ENCODE results near the gene ARFGEF2.

ARFGEF2 gene

DNA sequence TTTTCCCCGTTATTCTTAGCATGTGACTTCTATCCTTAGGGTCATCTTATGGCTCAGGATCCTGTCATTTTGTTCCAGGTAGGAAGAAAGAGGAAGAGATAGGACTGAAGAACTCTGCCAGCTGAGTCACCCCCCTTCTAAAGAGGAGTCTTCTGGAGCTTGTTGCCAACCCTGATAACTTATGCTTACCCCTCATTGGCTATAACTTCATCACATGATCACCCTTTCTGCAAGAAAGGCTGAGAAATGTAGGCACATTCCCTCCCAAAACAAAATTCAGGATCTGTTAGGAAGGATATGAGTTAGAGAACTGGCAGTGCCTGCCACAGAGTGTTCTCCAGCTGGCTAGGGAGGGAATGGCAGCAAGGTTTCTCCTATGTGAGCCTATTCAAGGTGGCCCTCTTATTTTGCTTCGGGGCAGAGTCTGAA lies 35.6 kb downstream of the ARFGEF2 start:
- no peak for TF ChIP-seq ZFX (IDR thresholded peaks at IDR 0.05; ENCODE audit: borderline replicate concordance)
- TF ChIP-seq, protein P1, sequence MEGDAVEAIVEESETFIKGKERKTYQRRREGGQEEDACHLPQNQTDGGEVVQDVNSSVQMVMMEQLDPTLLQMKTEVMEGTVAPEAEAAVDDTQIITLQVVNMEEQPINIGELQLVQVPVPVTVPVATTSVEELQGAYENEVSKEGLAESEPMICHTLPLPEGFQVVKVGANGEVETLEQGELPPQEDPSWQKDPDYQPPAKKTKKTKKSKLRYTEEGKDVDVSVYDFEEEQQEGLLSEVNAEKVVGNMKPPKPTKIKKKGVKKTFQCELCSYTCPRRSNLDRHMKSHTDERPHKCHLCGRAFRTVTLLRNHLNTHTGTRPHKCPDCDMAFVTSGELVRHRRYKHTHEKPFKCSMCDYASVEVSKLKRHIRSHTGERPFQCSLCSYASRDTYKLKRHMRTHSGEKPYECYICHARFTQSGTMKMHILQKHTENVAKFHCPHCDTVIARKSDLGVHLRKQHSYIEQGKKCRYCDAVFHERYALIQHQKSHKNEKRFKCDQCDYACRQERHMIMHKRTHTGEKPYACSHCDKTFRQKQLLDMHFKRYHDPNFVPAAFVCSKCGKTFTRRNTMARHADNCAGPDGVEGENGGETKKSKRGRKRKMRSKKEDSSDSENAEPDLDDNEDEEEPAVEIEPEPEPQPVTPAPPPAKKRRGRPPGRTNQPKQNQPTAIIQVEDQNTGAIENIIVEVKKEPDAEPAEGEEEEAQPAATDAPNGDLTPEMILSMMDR (IDR thresholded peaks at IDR 0.05): no peak
- H3K27ac ChIP-seq: no peak overlapping the region

DNA sequence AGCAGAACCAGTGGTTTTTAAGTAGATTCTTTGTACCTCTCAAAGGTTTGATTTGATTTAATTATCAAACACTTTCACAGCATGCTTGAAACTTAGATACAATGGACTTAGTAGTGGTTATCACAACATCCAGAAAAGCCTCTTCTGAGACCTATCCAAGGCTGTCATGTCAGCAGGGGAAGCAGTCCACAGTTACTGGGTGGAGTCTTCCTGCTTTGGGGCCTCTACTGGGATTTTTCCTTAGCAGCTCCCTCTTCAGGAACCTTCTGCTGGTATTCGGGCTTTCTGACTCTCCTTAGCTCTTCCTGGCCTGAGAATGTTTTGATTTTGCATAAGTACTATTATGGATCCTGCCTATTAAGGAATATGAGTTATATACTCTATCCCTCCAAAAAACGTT lies 36.0 kb downstream of the ARFGEF2 start:
- no peak overlapping the region for H3K27ac ChIP-seq
- TF ChIP-seq, protein P1 (IDR thresholded peaks at IDR 0.05): no peak
- no peak for TF ChIP-seq ZFX (IDR thresholded peaks at IDR 0.05; ENCODE audit: borderline replicate concordance)

DNA sequence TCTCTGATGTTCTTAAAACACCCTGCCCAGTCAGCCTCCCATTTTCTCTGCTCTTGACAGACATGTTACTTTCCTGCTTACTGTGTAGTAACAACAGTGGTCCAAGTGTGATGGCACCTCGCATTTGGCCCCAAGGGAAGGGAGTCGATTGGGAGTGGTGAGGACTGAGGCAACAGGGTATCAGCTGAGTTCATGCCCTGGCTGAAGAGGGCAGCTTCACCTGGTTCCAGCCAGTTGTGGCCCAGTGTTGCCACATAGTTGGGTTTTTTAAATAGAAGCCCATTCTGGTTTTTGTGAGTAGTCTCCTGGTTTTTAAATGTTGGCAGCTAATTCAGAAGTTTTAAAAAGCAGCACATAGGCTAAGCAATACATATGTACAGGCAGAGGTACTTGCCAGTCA lies 37.2 kb downstream of the ARFGEF2 start:
- no peak overlapping the region for H3K27ac ChIP-seq
- TF ChIP-seq, protein P1 (IDR thresholded peaks at IDR 0.05): no peak
- no peak for TF ChIP-seq ZFX (IDR thresholded peaks at IDR 0.05; ENCODE audit: borderline replicate concordance)

DNA sequence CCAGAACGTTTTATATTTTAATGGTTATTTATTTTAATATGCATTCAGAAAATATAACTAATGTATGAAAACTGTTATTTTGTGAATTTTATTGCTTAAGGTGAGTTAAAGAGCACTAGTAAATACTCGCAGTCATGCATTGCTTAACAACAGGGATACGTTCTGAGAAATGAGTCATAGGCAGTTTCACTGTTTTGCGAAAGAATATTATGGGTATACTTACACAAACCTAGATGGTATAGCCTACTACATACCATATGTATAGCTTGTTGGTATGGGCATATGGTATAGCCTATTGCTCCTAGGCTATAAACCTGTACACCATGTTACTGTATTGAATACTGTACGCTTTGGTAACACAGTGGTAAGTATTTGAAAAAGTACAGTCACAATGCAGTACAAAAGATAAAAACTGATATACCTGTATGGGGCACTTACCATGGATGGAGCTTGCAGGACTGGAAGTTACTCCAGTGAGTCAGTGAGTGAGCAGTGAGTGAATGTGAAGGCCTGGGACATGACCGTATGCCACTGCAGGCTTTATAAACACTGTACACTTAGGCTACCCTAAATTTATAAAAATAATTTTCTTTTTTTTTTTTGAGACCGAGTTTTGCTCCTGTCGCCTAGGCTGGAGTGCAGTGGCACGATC lies 38.5 kb downstream of the ARFGEF2 start:
- no peak overlapping the region for H3K27ac ChIP-seq
- TF ChIP-seq, protein P1 (IDR thresholded peaks at IDR 0.05): no peak
- TF ChIP-seq ZFX (IDR thresholded peaks at IDR 0.05; ENCODE audit: borderline replicate concordance): no peak

GRCh38 chr20:48962421-48962820 lies 40.9 kb downstream of the ARFGEF2 start:
- H3K27ac ChIP-seq: no peak overlapping the region
- TF ChIP-seq, protein P1 (IDR thresholded peaks at IDR 0.05): no peak
- no peak for TF ChIP-seq ZFX (IDR thresholded peaks at IDR 0.05; ENCODE audit: borderline replicate concordance)

GRCh38 chr20:48962976-48963771 lies 41.7 kb downstream of the ARFGEF2 start:
- H3K27ac ChIP-seq: no peak overlapping the region
- TF ChIP-seq ZFX (IDR thresholded peaks at IDR 0.05; ENCODE audit: borderline replicate concordance): no peak
- TF ChIP-seq, protein P1 (IDR thresholded peaks at IDR 0.05): no peak
